ENCODE measurements around the gene CARTPT.

CARTPT gene

DNA sequence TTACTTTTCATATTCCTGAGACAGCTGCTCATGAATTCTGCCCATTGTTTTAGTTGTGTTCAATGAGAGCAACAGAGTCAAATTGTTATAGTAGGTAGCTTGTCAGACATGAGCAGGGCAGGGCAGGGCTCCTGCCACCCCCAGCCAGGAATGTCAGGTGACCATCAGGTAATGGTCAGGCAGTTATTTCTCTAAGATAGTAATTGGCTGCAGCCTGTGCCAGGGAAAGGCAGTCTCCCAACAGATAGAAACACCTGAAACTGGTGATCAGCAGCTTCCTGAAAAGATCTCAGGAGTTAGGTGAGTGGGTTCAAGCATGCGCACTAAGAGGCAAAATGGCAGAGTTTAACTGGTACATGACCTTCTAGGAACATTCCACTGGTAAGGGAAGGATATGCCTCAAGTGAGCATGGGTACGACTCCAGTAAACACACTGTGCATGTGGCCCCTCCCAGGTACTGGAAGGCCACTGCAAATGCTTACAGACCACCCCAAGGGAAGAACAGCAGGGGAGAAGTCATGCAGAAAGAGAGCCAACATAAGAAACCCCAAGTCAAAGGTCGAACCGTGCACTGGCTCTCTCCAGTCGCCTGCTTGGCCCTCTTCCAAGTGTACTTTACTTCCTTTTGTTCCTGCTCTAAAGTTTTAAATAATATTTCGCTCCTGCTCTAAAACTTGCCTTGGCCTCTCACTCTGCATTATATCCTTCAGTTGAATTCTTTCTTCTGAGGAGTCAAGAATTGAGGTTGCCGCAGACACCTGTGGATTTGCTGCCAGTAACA is 25.1 kb downstream of the CARTPT start:
- TF ChIP-seq, protein P1, sequence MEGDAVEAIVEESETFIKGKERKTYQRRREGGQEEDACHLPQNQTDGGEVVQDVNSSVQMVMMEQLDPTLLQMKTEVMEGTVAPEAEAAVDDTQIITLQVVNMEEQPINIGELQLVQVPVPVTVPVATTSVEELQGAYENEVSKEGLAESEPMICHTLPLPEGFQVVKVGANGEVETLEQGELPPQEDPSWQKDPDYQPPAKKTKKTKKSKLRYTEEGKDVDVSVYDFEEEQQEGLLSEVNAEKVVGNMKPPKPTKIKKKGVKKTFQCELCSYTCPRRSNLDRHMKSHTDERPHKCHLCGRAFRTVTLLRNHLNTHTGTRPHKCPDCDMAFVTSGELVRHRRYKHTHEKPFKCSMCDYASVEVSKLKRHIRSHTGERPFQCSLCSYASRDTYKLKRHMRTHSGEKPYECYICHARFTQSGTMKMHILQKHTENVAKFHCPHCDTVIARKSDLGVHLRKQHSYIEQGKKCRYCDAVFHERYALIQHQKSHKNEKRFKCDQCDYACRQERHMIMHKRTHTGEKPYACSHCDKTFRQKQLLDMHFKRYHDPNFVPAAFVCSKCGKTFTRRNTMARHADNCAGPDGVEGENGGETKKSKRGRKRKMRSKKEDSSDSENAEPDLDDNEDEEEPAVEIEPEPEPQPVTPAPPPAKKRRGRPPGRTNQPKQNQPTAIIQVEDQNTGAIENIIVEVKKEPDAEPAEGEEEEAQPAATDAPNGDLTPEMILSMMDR (IDR thresholded peaks at IDR 0.05; ENCODE audit: insufficient read depth, missing control alignments), result no peak
- DNase-seq (ENCODE audit: insufficient read length, low spot score) (no peak), FAIRE-seq (no peak)

DNA sequence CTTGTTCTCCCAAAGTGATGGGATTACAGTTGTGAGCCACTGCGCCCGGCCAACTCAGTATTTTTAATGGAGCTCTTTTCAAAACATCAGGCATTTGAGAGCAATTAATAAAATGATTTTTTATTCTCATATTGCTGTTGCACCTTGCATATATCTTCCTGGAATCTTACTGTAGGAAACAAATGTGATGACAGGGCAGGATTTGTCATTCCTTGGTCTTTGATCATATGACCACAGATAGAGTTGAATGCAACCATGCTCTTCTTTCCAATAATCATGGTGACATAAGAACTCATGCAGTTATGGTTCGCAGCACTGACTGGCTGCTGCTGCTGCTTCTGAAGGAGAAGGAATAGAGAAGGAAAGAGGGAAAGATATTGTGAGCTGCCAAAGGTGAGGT is 28.1 kb downstream of the CARTPT start:
- DNase-seq (ENCODE audit: insufficient read length, low spot score) (no peak), FAIRE-seq (no peak)
- TF ChIP-seq, protein P1 (IDR thresholded peaks at IDR 0.05; ENCODE audit: insufficient read depth, missing control alignments), result no peak

DNA sequence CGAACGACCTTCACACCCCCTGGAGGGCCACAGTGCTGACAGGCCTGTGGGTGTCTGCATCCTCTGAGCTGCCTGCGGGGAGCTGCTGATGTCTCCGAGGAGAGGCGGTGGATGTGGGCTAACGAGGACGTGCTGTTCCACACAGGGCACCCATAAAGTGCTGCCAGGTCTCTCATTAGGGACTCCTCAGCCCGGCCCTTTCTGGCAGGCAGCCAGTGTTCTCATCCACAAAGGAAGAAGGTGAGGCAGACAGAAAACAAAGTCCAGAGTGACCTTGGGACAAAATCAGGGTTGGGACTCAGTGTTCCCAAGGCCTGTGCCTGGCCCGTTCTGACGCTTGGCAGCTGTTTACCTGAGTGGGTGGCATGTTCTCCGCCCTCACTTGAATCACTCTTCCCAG is 29.3 kb downstream of the CARTPT start:
- FAIRE-seq (no peak), DNase-seq (ENCODE audit: insufficient read length, low spot score) (no peak)
- TF ChIP-seq, protein P1 (IDR thresholded peaks at IDR 0.05; ENCODE audit: insufficient read depth, missing control alignments), result no peak

DNA sequence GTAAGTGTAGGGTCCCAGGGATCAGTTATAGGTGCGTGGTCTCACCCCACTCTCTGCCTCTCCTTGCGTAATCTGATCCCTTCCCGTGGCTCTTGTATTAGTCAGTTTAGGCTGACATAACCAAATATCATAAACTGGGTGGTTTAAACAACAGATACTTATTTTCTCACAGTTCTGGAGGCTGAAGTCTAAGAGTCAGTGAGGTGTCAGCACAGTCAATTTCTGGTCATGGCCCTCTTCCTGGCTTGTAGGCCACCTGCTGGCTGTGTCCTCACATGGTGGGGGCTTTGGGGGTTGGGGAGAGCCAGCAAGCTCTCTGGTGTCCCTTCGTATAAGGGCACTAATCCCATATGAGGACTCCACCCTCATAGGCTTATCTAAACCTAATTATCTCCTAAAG is 32.3 kb downstream of the CARTPT start:
- TF ChIP-seq, protein P1 (IDR thresholded peaks at IDR 0.05; ENCODE audit: insufficient read depth, missing control alignments), result no peak
- FAIRE-seq (no peak), DNase-seq (ENCODE audit: insufficient read length, low spot score) (no peak)

DNA sequence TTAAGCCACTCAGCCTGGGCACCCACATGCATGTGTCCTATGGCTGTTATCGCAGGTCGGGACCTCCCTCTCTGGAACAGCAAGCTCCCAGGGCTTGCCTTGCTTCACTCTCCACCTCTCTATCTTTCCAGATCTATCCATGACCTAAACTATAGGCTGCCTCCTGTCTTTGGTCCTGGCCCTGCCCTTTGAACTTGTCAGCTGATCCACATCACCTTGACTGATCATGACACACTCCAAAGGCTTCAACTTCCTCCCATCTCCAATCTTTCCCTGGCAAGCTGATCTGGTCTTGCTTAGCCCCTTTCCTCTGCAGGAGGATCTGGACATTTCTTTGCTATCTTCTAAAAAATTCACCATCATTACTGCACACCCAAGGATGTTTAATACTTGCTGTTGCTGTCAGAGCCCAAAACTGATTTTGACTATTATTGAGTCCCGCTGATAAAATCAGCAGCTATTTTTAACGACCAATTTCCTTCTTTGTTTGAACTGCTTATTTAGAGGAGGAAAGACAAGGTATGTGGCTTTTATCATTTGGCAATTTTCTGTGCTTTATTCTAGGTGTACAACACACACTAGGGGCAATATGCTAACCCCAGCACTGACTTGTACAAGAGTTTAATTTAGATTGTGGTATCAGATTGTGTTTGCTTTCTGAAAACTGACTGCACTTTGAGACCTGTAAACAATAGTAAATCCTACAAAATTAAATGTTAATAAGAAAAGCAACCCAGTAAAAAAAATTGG is 33.5 kb downstream of the CARTPT start:
- no peak for DNase-seq (ENCODE audit: insufficient read length, low spot score)
- FAIRE-seq, result no peak

DNA sequence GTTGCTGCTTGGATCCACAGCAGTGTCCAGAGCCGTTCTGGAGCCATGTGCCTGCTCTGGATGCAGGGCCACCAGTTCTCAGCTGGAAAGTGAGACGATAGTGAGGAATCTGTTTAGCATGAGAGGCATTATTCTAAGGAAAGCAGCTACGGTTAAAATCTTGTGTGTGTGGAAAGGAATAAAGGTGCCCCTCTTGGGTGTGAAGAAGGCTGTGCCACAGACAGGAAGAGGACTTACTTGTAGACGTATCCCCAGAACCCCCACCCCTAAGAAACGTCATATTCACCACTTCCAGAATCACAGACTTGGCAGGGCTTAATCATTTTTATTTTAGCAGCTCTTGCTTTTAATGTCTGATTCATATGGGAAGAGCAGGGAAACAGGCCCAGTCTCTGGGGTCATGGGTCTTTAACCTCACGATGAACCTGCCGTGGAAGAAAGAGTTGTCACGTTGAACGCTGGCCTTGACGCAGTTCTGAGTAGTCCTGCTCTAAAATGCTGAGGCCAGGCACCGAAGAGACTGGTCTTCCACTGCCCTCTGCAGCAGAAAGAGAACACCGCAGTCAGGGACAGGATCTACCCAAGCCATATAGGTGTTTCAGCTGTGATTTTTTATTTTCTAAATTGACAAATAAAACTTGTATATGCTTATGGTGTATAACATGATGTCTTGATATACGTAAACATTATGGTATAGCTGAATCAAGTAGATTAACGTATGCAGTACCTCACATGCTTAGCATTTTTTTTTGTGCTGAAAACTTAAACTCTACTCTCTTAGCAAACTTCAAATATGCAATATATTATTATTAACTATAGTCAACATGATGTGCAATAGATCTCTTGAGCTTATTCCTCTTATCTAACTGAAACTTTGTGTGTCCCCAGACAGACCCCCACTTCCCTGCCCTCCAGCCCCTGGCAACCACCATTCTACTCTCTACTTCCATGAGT is 38.8 kb downstream of the CARTPT start:
- no peak for FAIRE-seq
- DNase-seq (ENCODE audit: insufficient read length, low spot score), result no peak
- TF ChIP-seq, protein P1 (IDR thresholded peaks at IDR 0.05; ENCODE audit: insufficient read depth, missing control alignments), result peak; percentile 92

More for the DNA sequence above, 33.5 kb downstream of the CARTPT start:
- TF ChIP-seq, protein P1 (IDR thresholded peaks at IDR 0.05; ENCODE audit: insufficient read depth, missing control alignments), result no peak

All from D721Med (cell line).